Lung (tissue), 16 donors: Measurements from ENCODE around the gene ATP5ME. TPM values are rescaled to one million over a fixed set of nuclear protein-coding genes. Genes with fewer than 3 reads are reported as not detected.
A peak's percentile ranks its signal among the peaks of the same experiment; 100 is the strongest.

Experiments
- ATAC-seq: fragments of 200-7000 bp; cut with Tn5 transposase; one replicate; pipeline ENCODE4 v1.9.1; 2020; ENCODE audit warnings: moderate number of reproducible peaks; ENCODE audit not compliant: insufficient read depth, low FRiP score
- DNase-seq, 3 donors: peaks; one replicate each; pipeline ENCODE4 v3.0.0-alpha.2; 2013 to 2017
- H3K27ac ChIP-seq, 2 donors: one replicate each; pipeline ENCODE4 v1.5.1; 2013; ENCODE audit warnings: mild to moderate bottlenecking in 2 of 2, moderate library complexity in 2 of 2, control low read depth in 1 of 2, inconsistent platforms in 1 of 2, low read depth in 1 of 2, low read length in 1 of 2
- H3K27me3 ChIP-seq, 3 donors: one replicate each; pipeline ENCODE4 v1.5.1; 2013; ENCODE audit warnings: low read length in 2 of 3; ENCODE audit not compliant: control insufficient read depth in 3 of 3, insufficient read depth in 3 of 3
- H3K36me3 ChIP-seq, 4 donors: one replicate each; pipeline ENCODE4 v1.5.1; 2013; ENCODE audit warnings: low read length in 4 of 4, mild to moderate bottlenecking in 1 of 4, moderate library complexity in 1 of 4; ENCODE audit not compliant: control insufficient read depth in 4 of 4, insufficient read depth in 4 of 4
- H3K4me1 ChIP-seq, 5 donors: one replicate each; pipeline ENCODE4 v1.5.1; 2013; ENCODE audit warnings: low read length in 5 of 5, mild to moderate bottlenecking in 2 of 5, moderate library complexity in 1 of 5; ENCODE audit not compliant: control insufficient read depth in 5 of 5, insufficient read depth in 5 of 5
- H3K4me3 ChIP-seq: one replicate; pipeline ENCODE4 v1.5.1; 2013; ENCODE audit warnings: mild to moderate bottlenecking, control low read depth, moderate library complexity
- H3K9ac ChIP-seq, 2 donors: one replicate each; pipeline ENCODE4 v1.5.1; 2013; ENCODE audit warnings: low read length in 2 of 2, control low read depth in 1 of 2; ENCODE audit not compliant: insufficient read depth in 1 of 2
- H3K9me3 ChIP-seq, 4 donors: one replicate each; pipeline ENCODE4 v1.5.1; 2013; ENCODE audit warnings: low read length in 3 of 4, mild to moderate bottlenecking in 1 of 4, moderate library complexity in 1 of 4; ENCODE audit not compliant: control insufficient read depth in 4 of 4, insufficient read depth in 3 of 4
- WGBS, 2 donors: extraction: QIAGEN DNeasy Blood & Tissue Kit; methylation state at CpG; one replicate each; pipeline ENCODE4 v1.1.7; 2013; 5-methylcytosine and 5-hydroxymethylcytosine counted together
- long read RNA-seq, 5 donors: transcript quantifications; one replicate each; lab custom pipeline, GENCODE V29; 2026
- polyA plus RNA-seq, 2 donors: library from polyadenylated mRNA; stranded (reverse); fragments of 200-250 nt; gene quantifications; one replicate each; pipeline ENCODE4 v1.2.1, GENCODE V29; 2013
- total RNA-seq, 2 donors: library from RNA; depleted of rRNA in 1 of 2; stranded (reverse); fragments of >200 nt in 1 of 2; gene quantifications; one replicate each; pipeline ENCODE4 v1.2.1, GENCODE V29; 2014 to 2021
- TF ChIP-seq, protein P1 (sequence below): IDR thresholded peaks from 2 replicates; pipeline ENCODE4 v1.5.1; 2012; ENCODE audit warnings: mild to moderate bottlenecking; ENCODE audit errors: control extremely low read depth, extremely low read depth
- donor health status: control.
- donor health status: control.
- donor health status: Bipolar disorder and iron deficiency.
- donor health status: healthy.
- donor health status: DM: yes; HTN: yes; CAD: no.

Gene ATP5ME, protein sequence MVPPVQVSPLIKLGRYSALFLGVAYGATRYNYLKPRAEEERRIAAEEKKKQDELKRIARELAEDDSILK
- total RNA-seq (100 to 1,000 TPM; 161 to 221 TPM), polyA plus RNA-seq (100 to 1,000 TPM; 303 to 997 TPM)
- long read RNA-seq, donor 1, transcript ATP5ME-201 (4 exons, 365 nt) = major isoform, 219 of 303 reads
- long read RNA-seq, donor 1, transcript ATP5ME-205 (3 exons, 393 nt) = minor isoform, 35 of 303 reads
- long read RNA-seq, donor 1, transcript ATP5ME-204 (2 exons, 247 nt) = minor isoform, 17 of 303 reads
- long read RNA-seq, donor 1, partial matches to known transcripts = 15 of 303 reads
- long read RNA-seq, donor 1, other reads (novel, unspliced or antisense) = 13 of 303 reads
- long read RNA-seq, donor 2, transcript ATP5ME-205 (3 exons, 393 nt) = minor isoform, 10 of 156 reads
- long read RNA-seq, donor 2, transcript ATP5ME-204 (2 exons, 247 nt) = minor isoform, 13 of 156 reads
- long read RNA-seq, donor 2, transcript ATP5ME-201 (4 exons, 365 nt) = major isoform, 121 of 156 reads
- long read RNA-seq, donor 2, partial matches to known transcripts = 8 of 156 reads
- long read RNA-seq, donor 2, other reads (novel, unspliced or antisense) = 0 of 156 reads
- long read RNA-seq, donor 3, transcript ATP5ME-205 (3 exons, 393 nt) = minor isoform, 21 of 182 reads
- long read RNA-seq, donor 3, transcript ATP5ME-201 (4 exons, 365 nt) = major isoform, 144 of 182 reads
- long read RNA-seq, donor 3, transcript ATP5ME-204 (2 exons, 247 nt) = minor isoform, 8 of 182 reads
- long read RNA-seq, donor 3, partial matches to known transcripts = 5 of 182 reads
- long read RNA-seq, donor 3, other reads (novel, unspliced or antisense) = 0 of 182 reads
- long read RNA-seq, donor 4, transcript ATP5ME-202 (3 exons, 300 nt) = minor isoform, 6 of 174 reads
- long read RNA-seq, donor 4, transcript ATP5ME-201 (4 exons, 365 nt) = major isoform, 138 of 174 reads
- long read RNA-seq, donor 4, transcript ATP5ME-205 (3 exons, 393 nt) = minor isoform, 16 of 174 reads
- long read RNA-seq, donor 4, transcript ATP5ME-204 (2 exons, 247 nt) = minor isoform, 13 of 174 reads
- long read RNA-seq, donor 4, partial matches to known transcripts = 0 of 174 reads
- long read RNA-seq, donor 4, other reads (novel, unspliced or antisense) = 0 of 174 reads
- long read RNA-seq, donor 5, transcript ATP5ME-205 (3 exons, 393 nt) = minor isoform, 30 of 380 reads
- long read RNA-seq, donor 5, transcript ATP5ME-204 (2 exons, 247 nt) = minor isoform, 25 of 380 reads
- long read RNA-seq, donor 5, transcript ATP5ME-201 (4 exons, 365 nt) = major isoform, 293 of 380 reads
- long read RNA-seq, donor 5, transcript ATP5ME-202 (3 exons, 300 nt) = minor isoform, 10 of 380 reads
- long read RNA-seq, donor 5, partial matches to known transcripts = 0 of 380 reads
- long read RNA-seq, donor 5, other reads (novel, unspliced or antisense) = 22 of 380 reads

DNA sequence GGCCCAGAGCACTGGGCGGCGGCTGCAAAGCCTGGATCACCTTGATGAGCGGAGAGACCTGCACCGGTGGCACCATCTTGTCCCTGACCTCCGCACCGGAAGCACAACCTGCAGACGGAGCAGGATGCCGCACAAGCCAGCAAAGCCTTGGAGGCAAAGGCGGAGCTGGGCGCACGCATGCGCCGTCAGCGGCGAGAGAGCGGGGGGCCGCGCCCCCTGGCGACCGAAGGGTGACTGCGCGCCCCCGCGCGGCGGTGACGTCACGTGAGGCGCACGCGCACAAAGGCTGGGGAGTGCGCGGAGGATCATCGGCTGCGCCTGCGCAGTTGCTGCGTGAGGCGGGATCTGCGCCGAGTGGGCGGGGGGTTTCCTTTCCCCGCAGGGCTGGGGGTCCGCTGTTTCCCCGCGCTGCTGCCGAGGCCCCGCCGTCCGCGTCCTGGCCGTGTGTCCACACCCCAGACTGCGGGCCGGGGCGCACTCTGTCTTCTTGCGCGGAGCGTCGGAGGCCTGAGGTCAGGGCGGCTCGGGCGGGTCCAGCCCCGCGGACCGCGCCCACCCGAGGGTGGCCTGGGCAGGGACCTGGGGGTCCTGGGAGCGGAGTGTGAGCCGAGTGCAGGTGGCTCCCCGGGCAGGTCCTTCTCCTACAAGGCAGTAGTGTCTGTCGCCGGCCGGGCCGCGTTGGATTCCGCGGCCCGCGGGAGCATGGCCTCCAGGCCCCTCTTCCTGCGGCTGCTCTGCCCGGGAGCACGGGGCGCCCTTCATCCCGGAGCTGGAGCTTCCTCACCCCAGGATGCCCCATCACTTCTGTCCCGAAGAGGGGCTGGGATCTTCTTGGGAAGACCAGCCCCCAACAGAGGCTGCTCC, at the start of gene ATP5ME, which contains the start of gene MYL5:
TSS of gene ATP5ME (minus strand) at position 105 of the 864 bp plus-strand sequence. CDS start at position 76, 29 bp downstream.
TSS of gene MYL5 (plus strand) at position 371 of the 864 bp plus-strand sequence. CDS start 3,485 bp downstream, outside the sequence.
- TF ChIP-seq, protein P1, sequence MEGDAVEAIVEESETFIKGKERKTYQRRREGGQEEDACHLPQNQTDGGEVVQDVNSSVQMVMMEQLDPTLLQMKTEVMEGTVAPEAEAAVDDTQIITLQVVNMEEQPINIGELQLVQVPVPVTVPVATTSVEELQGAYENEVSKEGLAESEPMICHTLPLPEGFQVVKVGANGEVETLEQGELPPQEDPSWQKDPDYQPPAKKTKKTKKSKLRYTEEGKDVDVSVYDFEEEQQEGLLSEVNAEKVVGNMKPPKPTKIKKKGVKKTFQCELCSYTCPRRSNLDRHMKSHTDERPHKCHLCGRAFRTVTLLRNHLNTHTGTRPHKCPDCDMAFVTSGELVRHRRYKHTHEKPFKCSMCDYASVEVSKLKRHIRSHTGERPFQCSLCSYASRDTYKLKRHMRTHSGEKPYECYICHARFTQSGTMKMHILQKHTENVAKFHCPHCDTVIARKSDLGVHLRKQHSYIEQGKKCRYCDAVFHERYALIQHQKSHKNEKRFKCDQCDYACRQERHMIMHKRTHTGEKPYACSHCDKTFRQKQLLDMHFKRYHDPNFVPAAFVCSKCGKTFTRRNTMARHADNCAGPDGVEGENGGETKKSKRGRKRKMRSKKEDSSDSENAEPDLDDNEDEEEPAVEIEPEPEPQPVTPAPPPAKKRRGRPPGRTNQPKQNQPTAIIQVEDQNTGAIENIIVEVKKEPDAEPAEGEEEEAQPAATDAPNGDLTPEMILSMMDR = peak; percentile 67
- Histone ChIP-seq H3K36me3 (peaks cover 6 to 13% (median 12%) of the 10 kb centered on the region in 4 donors), H3K27ac (peak within 1 kb of the TSS; percentile 96), H3K4me3 (peak within 1 kb of the TSS; percentile 92), H3K9me3 (no peaks in the 10 kb centered on the region), H3K9ac (peak within 1 kb of the TSS; percentile 82 to 94), H3K27me3 (no peaks in the 10 kb centered on the region), H3K4me1 (peaks cover 4 to 15% (median 8%) of the 10 kb centered on the region in 5 donors)
- ATAC-seq (peak; percentile 91), DNase-seq (peak; percentile 97 to 98 (median 97))
- 0% methylated on average over 77 to 84 of the region's 84 CpGs for WGBS, 2 donors

DNA sequence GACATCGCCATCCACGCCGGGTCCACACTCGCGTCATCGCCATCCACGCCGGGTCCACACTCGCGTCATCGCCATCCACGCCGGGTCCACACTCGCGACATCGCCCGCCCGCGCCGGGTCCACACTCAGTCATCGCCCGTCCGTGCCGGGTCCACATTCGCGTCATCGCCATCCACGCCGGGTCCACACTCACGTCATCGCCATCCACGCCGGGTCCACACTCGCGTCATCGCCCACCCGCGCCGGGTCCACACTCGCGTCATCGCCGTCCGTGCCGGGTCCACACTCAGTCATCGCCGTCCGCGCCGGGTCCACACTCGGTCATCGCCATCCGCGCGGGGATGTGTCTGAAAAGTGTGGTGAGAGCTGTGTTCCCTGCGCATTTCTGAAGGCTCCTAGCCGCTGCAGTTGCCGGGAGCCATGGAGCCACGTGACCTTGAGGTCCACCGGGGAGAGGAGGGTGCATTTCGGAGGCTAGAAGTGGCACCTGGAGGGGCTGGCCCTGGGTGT, 48.8 kb upstream of the ATP5ME start:
- Histone ChIP-seq H3K4me1 (peaks cover 0 to 21% (median 0%) of the 10 kb centered on the region in 5 donors), H3K9ac (no peak overlapping the region), H3K4me3 (no peak overlapping the region), H3K36me3 (peaks cover 0 to 11% (median 5%) of the 10 kb centered on the region in 4 donors), H3K9me3 (no peaks in the 10 kb centered on the region), H3K27me3 (no peaks in the 10 kb centered on the region), H3K27ac (no peak overlapping the region)
- DNase-seq (no peak), ATAC-seq (no peak)
- WGBS, 2 donors = 98% methylated on average over 60 to 61 of the region's 61 CpGs
- TF ChIP-seq, protein P1 = no peak
